Measurements from ENCODE around the gene GTF2IRD2.
"Not testable (repeated sequence)": the region's sequence is repeated elsewhere in the genome, so short reads cannot be mapped to it uniquely, and the experiment has no call there.

Gene GTF2IRD2

GRCh38 chr7:74783595-74783994 is 67.8 kb downstream of the GTF2IRD2 start:
- DNase-seq = not testable (repeated sequence)

- not testable (repeated sequence) for DNase-seq
These were observed 69.7 kb downstream of the GTF2IRD2 start for GRCh38 chr7:74781746-74782145.

GRCh38 chr7:74779053-74779452 is 72.4 kb downstream of the GTF2IRD2 start:
- DNase-seq = not testable (repeated sequence)

- not testable (repeated sequence) for DNase-seq
These were observed 76.3 kb downstream of the GTF2IRD2 start for GRCh38 chr7:74775111-74775510.

GRCh38 chr7:74773760-74774750 is 77.3 kb downstream of the GTF2IRD2 start, which contains the start of gene NCF1:
TSS of gene NCF1 (plus strand) at chr7:74774011. CDS start at chr7:74774032, 21 bp downstream.
- not testable (repeated sequence) for DNase-seq

- DNase-seq = not testable (repeated sequence)
These were observed 79.3 kb downstream of the GTF2IRD2 start for GRCh38 chr7:74772093-74772492.

GRCh38 chr7:74770062-74770461 is 81.3 kb downstream of the GTF2IRD2 start:
- not testable (repeated sequence) for DNase-seq

GRCh38 chr7:74766991-74767390 is 84.4 kb downstream of the GTF2IRD2 start:
- not testable (repeated sequence) for DNase-seq

GRCh38 chr7:74766509-74766908 is 84.9 kb downstream of the GTF2IRD2 start:
- DNase-seq = not testable (repeated sequence)

- not testable (repeated sequence) for DNase-seq
These were observed 86.0 kb downstream of the GTF2IRD2 start for GRCh38 chr7:74765205-74765918.

GRCh38 chr7:74758982-74759381 is 92.4 kb downstream of the GTF2IRD2 start:
- DNase-seq = not testable (repeated sequence)

- not testable (repeated sequence) for DNase-seq
These were observed 93.1 kb downstream of the GTF2IRD2 start for GRCh38 chr7:74758268-74758667.

GRCh38 chr7:74756673-74757072 is 94.7 kb downstream of the GTF2IRD2 start:
- not testable (repeated sequence) for DNase-seq

GRCh38 chr7:74753921-74754482 is 97.4 kb downstream of the GTF2IRD2 start:
- not testable (repeated sequence) for DNase-seq

All from activated CD4-positive, alpha-beta T cell treated with anti-CD3 and anti-CD28 coated beads, Interleukin-2, amount 50 U/mL, for 4 hours (primary cell).